ENCODE data around the gene CALN1. TPM values are rescaled to one million over a fixed set of nuclear protein-coding genes. Genes with fewer than 3 reads are reported as not detected.

The CALN1 gene
- polyA plus RNA-seq, 1 donor (not counting 4 experiments of a cell fraction or from before 2014, with no cell fraction given): not detected

DNA sequence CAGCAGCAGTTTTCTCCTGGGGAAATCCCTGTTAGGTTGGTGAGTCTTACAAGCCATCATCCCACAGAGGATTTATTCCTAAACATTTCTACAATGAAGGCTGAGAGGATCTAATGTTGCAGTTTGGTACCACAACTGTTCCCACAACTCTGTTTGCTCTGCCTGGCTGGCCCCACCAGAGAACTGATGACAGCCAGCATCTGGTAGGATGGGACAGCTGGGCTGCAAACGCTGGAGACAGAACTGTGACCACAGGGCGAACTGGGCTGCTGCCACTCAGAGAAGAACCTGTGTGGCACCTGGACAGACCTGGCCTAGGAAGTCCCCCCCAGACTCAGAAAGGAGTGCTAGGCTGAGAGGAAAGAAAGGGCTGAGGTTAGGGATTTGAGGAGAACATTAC, 94.8 kb downstream of the CALN1 start:
- Histone ChIP-seq H3K9me3 (ENCODE audit: control insufficient read depth, low read depth, low read length) (no peaks in the 10 kb centered on the region), H3K27me3 (ENCODE audit: control insufficient read depth, extremely low read depth, insufficient read depth, low read length) (no peaks in the 10 kb centered on the region), H4K20me1 (ENCODE audit: control insufficient read depth, extremely low read depth, insufficient read depth, low read length) (no peaks in the 10 kb centered on the region), H3K9ac (ENCODE audit: control insufficient read depth, extremely low read depth, insufficient read depth, low read length) (no peak overlapping the region), H3K9me1 (ENCODE audit: control insufficient read depth, extremely low read depth, insufficient read depth, low read length) (no peaks in the 10 kb centered on the region), H3K4me2 (ENCODE audit: control insufficient read depth, extremely low read depth, insufficient read depth, low read depth, low read length) (no peak overlapping the region), H3K27ac (ENCODE audit: control insufficient read depth, insufficient read depth, low read length) (no peak overlapping the region), H2AFZ (ENCODE audit: control insufficient read depth, low read length) (no peak overlapping the region), H3K4me3 (ENCODE audit: control insufficient read depth in 2 of 3, extremely low read depth in 1 of 3, insufficient read depth in 2 of 3, low read depth in 1 of 3, low read length in 3 of 3) (no peak overlapping the region), H3K36me3 (ENCODE audit: control insufficient read depth in 2 of 2, extremely low read depth in 1 of 2, insufficient read depth in 2 of 2, low read length in 2 of 2) (no peaks in the 10 kb centered on the region), H3K4me1 (ENCODE audit: control insufficient read depth, extremely low read depth, insufficient read depth, low read length) (no peaks in the 10 kb centered on the region), H3K79me2 (ENCODE audit: control insufficient read depth, insufficient read depth, low read length) (no peaks in the 10 kb centered on the region)
- DNase-seq (ENCODE audit: low read depth, low spot score): no peak
- dilution Hi-C loops (cut with MboI; ENCODE audit: extremely low pct_ligation_motif_present, low sequenced_read_pairs): no loop called here
- no peak for FAIRE-seq
- TF ChIP-seq, protein P1, sequence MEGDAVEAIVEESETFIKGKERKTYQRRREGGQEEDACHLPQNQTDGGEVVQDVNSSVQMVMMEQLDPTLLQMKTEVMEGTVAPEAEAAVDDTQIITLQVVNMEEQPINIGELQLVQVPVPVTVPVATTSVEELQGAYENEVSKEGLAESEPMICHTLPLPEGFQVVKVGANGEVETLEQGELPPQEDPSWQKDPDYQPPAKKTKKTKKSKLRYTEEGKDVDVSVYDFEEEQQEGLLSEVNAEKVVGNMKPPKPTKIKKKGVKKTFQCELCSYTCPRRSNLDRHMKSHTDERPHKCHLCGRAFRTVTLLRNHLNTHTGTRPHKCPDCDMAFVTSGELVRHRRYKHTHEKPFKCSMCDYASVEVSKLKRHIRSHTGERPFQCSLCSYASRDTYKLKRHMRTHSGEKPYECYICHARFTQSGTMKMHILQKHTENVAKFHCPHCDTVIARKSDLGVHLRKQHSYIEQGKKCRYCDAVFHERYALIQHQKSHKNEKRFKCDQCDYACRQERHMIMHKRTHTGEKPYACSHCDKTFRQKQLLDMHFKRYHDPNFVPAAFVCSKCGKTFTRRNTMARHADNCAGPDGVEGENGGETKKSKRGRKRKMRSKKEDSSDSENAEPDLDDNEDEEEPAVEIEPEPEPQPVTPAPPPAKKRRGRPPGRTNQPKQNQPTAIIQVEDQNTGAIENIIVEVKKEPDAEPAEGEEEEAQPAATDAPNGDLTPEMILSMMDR (optimal IDR thresholded peaks at IDR 0.05 in 1 of 3, IDR thresholded peaks at IDR 0.05 in 1 of 3, conservative IDR thresholded peaks at IDR 0.05 in 1 of 3; ENCODE audit: extremely low read depth in 1 of 3, insufficient read depth in 2 of 3, low read length in 3 of 3): no peak
- no peak for TF ChIP-seq EZH2 (IDR thresholded peaks at IDR 0.05; ENCODE audit: low read length)

DNA sequence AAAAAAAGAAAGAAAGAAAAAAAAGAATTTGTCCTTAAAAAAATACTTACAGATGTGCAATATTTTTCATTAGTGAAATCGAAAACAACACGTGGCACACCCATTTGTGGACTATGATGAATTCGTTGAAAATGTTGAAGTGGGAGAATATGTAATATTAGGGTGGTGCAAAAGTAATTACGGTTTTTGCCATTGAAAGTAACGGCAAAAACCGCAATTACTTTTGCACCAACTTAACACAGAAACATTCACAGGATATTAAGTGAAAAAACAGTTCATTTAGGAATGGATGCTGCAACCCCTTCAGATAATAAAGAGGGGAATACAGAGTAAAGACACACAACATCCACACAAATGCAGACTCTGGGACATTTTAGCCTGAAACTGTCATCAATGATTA, 96.0 kb downstream of the CALN1 start:
- Histone ChIP-seq H3K4me3 (ENCODE audit: control insufficient read depth in 2 of 3, extremely low read depth in 1 of 3, insufficient read depth in 2 of 3, low read depth in 1 of 3, low read length in 3 of 3) (no peak overlapping the region), H3K36me3 (ENCODE audit: control insufficient read depth in 2 of 2, extremely low read depth in 1 of 2, insufficient read depth in 2 of 2, low read length in 2 of 2) (no peaks in the 10 kb centered on the region), H3K27ac (ENCODE audit: control insufficient read depth, insufficient read depth, low read length) (no peak overlapping the region), H3K4me2 (ENCODE audit: control insufficient read depth, extremely low read depth, insufficient read depth, low read depth, low read length) (no peak overlapping the region), H3K27me3 (ENCODE audit: control insufficient read depth, extremely low read depth, insufficient read depth, low read length) (no peaks in the 10 kb centered on the region), H2AFZ (ENCODE audit: control insufficient read depth, low read length) (no peak overlapping the region), H3K9me1 (ENCODE audit: control insufficient read depth, extremely low read depth, insufficient read depth, low read length) (no peaks in the 10 kb centered on the region), H3K9ac (ENCODE audit: control insufficient read depth, extremely low read depth, insufficient read depth, low read length) (no peak overlapping the region), H3K9me3 (ENCODE audit: control insufficient read depth, low read depth, low read length) (no peaks in the 10 kb centered on the region), H4K20me1 (ENCODE audit: control insufficient read depth, extremely low read depth, insufficient read depth, low read length) (no peaks in the 10 kb centered on the region), H3K4me1 (ENCODE audit: control insufficient read depth, extremely low read depth, insufficient read depth, low read length) (no peaks in the 10 kb centered on the region), H3K79me2 (ENCODE audit: control insufficient read depth, insufficient read depth, low read length) (no peaks in the 10 kb centered on the region)
- no peak for TF ChIP-seq EZH2 (IDR thresholded peaks at IDR 0.05; ENCODE audit: low read length)
- TF ChIP-seq, protein P1 (optimal IDR thresholded peaks at IDR 0.05 in 1 of 3, IDR thresholded peaks at IDR 0.05 in 1 of 3, conservative IDR thresholded peaks at IDR 0.05 in 1 of 3; ENCODE audit: extremely low read depth in 1 of 3, insufficient read depth in 2 of 3, low read length in 3 of 3): no peak
- dilution Hi-C loops (cut with MboI; ENCODE audit: extremely low pct_ligation_motif_present, low sequenced_read_pairs): no loop called here
- FAIRE-seq (no peak), DNase-seq (ENCODE audit: low read depth, low spot score) (no peak)
